Loucy (cell line): ENCODE results near the gene STAP2.

Experiments
- EZH2phosphoT487 ChIP-seq: fragments of 200-600 bp; IDR thresholded peaks from 2 replicates; pipeline ENCODE4 v1.6.1; 2018; ENCODE audit warnings: antibody characterized with exemption, mild to moderate bottlenecking, moderate library complexity, borderline replicate concordance
- TF ChIP-seq, protein P1 (sequence below): fragments of 200-600 bp; sonication (generic); conservative IDR thresholded peaks from 2 replicates; pipeline ENCODE4 v1.5.1; 2014; ENCODE audit warnings: mild to moderate bottlenecking, antibody characterized with exemption, low read length

DNA sequence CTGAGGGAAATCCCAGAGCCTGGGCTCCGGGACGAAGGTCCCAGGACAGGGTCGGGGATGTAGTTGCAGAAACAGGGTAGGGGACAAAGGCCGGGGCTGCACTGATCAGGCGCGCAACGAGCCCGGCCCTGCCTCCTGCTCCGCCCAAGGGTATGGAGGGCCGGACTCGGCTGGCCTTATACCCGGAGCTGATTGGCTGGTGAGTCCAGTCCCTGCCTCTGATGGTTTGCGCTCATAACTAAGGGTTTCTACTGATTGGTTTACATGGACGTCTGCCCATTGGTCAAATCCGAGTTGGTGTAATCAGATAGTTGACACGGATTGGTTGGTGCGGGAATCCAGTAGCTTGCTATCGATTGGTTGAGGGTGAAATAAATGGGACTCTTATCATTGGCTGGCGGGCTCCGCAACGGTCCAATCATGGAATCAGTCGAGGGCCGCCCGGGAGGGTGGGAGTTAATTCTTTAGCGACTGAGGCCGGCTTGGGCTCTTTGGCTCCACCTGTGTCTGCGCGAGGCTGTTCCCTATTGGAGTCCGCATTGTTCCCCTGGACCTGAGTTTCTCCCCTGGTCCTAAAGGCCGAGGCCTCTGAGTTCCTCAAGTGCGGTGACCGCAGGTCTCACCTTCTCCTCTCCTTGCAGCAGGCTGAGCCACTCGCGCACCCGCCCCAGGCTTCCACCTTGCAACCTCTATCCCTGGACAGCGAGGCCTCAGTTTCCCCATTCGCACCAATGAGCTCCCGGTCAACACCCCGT is 4.2 kb upstream of the STAP2 start:
- TF ChIP-seq, protein P1, sequence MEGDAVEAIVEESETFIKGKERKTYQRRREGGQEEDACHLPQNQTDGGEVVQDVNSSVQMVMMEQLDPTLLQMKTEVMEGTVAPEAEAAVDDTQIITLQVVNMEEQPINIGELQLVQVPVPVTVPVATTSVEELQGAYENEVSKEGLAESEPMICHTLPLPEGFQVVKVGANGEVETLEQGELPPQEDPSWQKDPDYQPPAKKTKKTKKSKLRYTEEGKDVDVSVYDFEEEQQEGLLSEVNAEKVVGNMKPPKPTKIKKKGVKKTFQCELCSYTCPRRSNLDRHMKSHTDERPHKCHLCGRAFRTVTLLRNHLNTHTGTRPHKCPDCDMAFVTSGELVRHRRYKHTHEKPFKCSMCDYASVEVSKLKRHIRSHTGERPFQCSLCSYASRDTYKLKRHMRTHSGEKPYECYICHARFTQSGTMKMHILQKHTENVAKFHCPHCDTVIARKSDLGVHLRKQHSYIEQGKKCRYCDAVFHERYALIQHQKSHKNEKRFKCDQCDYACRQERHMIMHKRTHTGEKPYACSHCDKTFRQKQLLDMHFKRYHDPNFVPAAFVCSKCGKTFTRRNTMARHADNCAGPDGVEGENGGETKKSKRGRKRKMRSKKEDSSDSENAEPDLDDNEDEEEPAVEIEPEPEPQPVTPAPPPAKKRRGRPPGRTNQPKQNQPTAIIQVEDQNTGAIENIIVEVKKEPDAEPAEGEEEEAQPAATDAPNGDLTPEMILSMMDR, result 0 out of 2 replicates have a peak, but pooled peaks have one; percentile 26
- no peak for TF ChIP-seq EZH2phosphoT487
